ENCODE measurements around the gene GFPT2. TPM values are rescaled to one million over a fixed set of nuclear protein-coding genes. Genes with fewer than 3 reads are reported as not detected.

GFPT2 gene
- total and polyA plus RNA-seq, 8 donors = 0.83 to 10.6 (median 4.2) TPM

DNA sequence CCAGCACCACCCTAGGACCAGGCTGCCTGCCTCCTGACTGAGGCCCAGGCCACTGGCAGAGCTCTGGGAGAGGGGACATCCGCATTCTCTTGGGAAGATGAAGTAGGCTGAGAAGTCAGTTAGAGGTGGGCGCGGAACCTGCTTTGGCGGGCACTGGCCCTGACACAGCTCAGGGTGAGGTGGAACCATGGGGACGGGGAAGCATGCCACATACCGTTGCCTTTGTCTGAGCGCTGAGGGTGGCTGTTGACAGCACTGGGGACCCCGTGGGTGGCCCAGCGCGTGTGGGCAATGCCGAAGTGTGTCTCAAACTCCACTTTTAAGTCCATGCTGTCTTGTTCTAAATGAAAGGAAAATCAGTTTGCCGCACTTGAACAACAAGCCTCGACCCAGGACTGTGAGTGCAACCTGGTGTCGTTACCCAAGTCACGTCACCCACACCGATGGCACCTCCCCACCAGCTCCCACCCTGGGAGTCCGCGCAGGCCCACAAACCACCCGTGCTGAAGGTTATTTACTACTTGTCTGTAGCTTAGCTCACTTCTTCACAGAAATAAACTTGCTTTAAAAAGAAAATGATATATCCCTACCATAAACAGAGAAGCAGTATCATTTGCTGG, 17.4 kb downstream of the GFPT2 start:
- TF ChIP-seq, protein P1, sequence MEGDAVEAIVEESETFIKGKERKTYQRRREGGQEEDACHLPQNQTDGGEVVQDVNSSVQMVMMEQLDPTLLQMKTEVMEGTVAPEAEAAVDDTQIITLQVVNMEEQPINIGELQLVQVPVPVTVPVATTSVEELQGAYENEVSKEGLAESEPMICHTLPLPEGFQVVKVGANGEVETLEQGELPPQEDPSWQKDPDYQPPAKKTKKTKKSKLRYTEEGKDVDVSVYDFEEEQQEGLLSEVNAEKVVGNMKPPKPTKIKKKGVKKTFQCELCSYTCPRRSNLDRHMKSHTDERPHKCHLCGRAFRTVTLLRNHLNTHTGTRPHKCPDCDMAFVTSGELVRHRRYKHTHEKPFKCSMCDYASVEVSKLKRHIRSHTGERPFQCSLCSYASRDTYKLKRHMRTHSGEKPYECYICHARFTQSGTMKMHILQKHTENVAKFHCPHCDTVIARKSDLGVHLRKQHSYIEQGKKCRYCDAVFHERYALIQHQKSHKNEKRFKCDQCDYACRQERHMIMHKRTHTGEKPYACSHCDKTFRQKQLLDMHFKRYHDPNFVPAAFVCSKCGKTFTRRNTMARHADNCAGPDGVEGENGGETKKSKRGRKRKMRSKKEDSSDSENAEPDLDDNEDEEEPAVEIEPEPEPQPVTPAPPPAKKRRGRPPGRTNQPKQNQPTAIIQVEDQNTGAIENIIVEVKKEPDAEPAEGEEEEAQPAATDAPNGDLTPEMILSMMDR (IDR thresholded peaks at IDR 0.05) = no peak
- no peak for FAIRE-seq
- 92% methylated on average over 19 of the region's 19 CpGs for WGBS, 2 donors
- Histone ChIP-seq H3K4me1 (peaks cover 0 to 8% (median 5%) of the 10 kb centered on the region in 3 donors), H3K36me3 (no peaks in the 10 kb centered on the region), H3K9me3 (no peaks in the 10 kb centered on the region), H3K27me3 (no peaks in the 10 kb centered on the region), H3K27ac (no peak overlapping the region), H3K4me3 (no peak overlapping the region)
- no peak for ATAC-seq
- intact Hi-C loops (cut with DNase I) = no loop called here
- DNase-seq = peak in 1 of 6 donors; percentile 48

DNA sequence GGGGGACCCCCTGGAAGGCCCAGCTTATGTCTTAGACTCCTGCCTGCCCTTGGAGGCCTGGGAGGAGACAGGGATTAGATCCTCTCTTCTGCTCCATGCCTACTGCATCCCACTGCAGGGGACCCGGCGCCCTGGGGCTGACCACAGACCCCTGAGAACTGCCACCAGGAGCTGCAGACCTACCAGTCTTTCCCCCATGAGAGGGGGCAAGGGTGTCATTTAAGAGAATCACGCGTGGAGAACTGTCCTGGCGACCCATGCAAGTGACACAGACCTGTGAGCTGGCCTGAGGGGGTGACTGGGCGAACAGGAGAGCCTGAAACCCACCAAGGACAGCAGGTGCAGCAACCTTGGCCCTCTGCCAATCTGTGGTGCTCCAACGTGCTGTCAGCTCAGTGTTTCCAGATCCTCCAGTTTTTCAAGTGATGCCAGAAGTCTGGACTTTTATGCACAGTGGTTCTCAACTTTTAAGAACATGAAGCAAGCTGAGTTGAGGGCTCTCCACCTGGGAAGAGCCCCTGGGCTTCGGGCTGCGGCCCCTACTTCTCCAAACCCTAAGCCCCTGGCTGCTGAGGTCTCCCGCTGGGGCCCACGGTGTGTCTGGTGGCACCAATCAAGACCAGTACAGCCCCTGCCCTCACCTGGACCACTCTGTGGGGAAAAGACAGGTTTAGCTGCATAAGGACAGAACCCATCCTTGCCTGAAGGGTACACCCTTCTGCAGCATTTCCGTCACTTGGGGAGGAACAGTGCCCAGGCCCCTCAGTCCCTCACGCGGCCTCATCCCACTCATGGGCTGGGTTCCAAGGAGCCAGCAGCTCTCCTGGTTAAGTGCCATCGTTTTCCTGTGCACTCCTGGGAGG, 18.2 kb downstream of the GFPT2 start:
- FAIRE-seq = no peak
- 77 to 82% methylated on average over 15 of the region's 15 CpGs for WGBS, 2 donors
- peak in 1 of 6 donors; percentile 67 for DNase-seq
- Histone ChIP-seq H3K9me3 (no peaks in the 10 kb centered on the region), H3K36me3 (no peaks in the 10 kb centered on the region), H3K27ac (no peak overlapping the region), H3K4me3 (no peak overlapping the region), H3K4me1 (peaks cover 0 to 14% (median 5%) of the 10 kb centered on the region in 3 donors), H3K27me3 (no peaks in the 10 kb centered on the region)
- ATAC-seq = no peak
- TF ChIP-seq, protein P1 (IDR thresholded peaks at IDR 0.05) = no peak
- intact Hi-C loops (cut with DNase I) = no loop called here

DNA sequence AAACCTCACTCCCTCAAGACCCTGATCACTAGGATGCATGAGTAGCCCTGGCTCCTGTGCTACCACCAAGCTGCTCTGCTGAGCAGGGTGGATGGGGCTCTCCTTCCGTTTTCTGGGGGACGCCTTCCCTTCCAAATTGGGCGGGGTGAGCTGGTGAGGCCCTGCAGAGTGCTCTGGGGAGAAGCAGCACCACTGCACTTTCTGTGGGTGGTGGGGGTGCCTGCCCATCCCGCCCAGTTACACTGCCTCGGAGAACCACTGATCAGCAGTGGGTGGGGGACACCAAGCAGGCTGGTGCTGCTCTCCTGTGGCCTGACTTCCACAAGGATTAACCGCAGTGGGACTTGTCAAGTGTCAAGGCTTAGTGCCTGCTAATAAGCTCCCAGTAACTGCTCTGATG, 19.0 kb downstream of the GFPT2 start:
- no peaks in the 10 kb centered on the region for H3K36me3 ChIP-seq
- H3K27ac ChIP-seq = no peak overlapping the region
- H3K4me1 ChIP-seq = peaks cover 0 to 14% (median 5%) of the 10 kb centered on the region in 3 donors
- TF ChIP-seq, protein P1 (IDR thresholded peaks at IDR 0.05) = no peak
- H3K4me3 ChIP-seq = no peak overlapping the region
- no peaks in the 10 kb centered on the region for H3K27me3 ChIP-seq
- intact Hi-C loops (cut with DNase I) = no loop called here
- H3K9me3 ChIP-seq = no peaks in the 10 kb centered on the region
- no peak for DNase-seq
- no peak for FAIRE-seq
- no peak for ATAC-seq
- 88 to 97% methylated on average over 6 of the region's 6 CpGs for WGBS, 2 donors

DNA sequence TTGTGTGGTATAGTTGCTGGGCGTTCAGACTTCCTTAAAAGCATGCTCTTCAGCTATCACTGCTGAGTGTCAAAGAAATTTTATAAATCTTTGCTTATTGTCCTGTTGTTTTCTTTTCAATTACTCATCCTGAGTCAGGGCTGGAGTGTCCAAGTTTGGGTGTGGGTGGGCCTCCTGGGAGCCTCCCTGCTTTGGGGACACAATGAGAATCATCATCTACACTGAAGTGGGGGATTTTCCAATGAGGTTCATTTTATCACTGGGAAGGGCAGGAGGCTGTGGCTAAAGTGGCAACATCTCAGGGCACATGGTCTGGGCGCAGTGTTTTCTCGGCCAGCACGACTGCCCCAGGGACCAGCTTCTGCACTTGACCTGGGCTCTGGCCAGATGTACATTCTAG, 19.5 kb downstream of the GFPT2 start:
- DNase-seq = no peak
- TF ChIP-seq, protein P1 (IDR thresholded peaks at IDR 0.05) = no peak
- H3K4me3 ChIP-seq = no peak overlapping the region
- WGBS, 2 donors = 81 to 87% methylated on average over 4 of the region's 4 CpGs
- ATAC-seq = no peak
- H3K4me1 ChIP-seq = peaks cover 0 to 14% (median 5%) of the 10 kb centered on the region in 3 donors
- no peak overlapping the region for H3K27ac ChIP-seq
- no peaks in the 10 kb centered on the region for H3K9me3 ChIP-seq
- no peaks in the 10 kb centered on the region for H3K27me3 ChIP-seq
- H3K36me3 ChIP-seq = no peaks in the 10 kb centered on the region
- intact Hi-C loops (cut with DNase I) = no loop called here
- FAIRE-seq = no peak

DNA sequence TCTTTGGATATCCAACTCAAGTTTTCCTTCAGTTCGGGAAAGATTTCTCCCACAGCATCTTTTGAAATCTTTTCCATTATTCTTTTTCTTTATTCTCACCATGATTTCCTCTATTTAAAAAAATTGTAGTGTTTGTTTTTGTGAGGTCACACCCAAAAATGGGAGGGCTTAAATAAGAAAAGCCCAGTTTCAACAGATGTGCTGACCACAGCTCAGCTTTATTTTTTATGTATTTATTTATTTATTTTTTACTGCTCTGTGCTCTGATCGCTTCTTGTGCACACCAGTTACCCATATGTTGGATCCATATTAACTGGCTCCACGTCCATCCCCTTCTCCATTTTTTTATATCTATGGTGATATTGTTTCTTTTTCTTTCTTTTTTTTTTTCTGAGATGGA, 20.3 kb downstream of the GFPT2 start:
- Histone ChIP-seq H3K27ac (no peak overlapping the region), H3K9me3 (no peaks in the 10 kb centered on the region), H3K4me1 (peaks cover 0 to 14% (median 5%) of the 10 kb centered on the region in 3 donors), H3K36me3 (no peaks in the 10 kb centered on the region), H3K27me3 (no peaks in the 10 kb centered on the region), H3K4me3 (no peak overlapping the region)
- ATAC-seq (no peak), DNase-seq (no peak), FAIRE-seq (no peak)
- intact Hi-C loops (cut with DNase I) = no loop called here
- 91 to 99% methylated on average over 3 of the region's 3 CpGs for WGBS, 2 donors
- TF ChIP-seq, protein P1 (IDR thresholded peaks at IDR 0.05) = no peak

Measured in pancreas (tissue), 10 donors.